NCI-H146 treated with DMSO at 0.1 percent for 48 hours (cell line): ENCODE results near the gene LASP1.
"Not testable (repeated sequence)": the region's sequence is repeated elsewhere in the genome, so short reads cannot be mapped to it uniquely, and the experiment has no call there.

Experiments used
- DNase-seq: peaks from one replicate; lab custom pipeline; 2025; ENCODE audit not compliant: unreplicated experiment; lab: John Stamatoyannopoulos, UW

LASP1 gene

GRCh38 chr17:38906460-38907228, 36.8 kb downstream of the LASP1 start:
- DNase-seq = no peak

GRCh38 chr17:38907930-38908675, 38.2 kb downstream of the LASP1 start:
- no peak for DNase-seq

DNA sequence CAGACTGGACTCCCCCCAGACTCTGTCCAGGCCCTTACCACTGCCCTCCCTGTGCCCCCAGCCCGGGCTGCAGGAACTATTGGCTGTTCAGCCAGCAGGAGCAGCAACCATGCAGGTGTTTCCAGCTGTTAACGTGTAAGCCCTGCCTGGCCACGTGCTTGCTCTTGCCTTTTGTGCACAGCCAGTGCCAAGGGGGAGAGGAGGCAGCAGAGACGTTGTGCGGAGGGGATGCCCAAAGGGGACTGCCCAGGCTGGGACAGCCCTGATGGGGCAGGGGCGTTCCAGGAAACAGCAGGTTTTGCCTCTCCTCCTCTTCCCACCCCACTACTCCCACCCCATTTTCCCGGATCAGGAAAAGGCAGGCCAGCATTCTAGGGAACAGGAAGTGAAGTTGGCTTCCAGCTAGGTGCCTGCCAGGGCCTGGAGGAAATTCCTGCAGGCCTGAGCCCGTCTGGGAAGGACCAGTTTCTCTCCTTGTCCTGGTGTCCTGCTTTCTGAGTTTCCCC, 38.9 kb downstream of the LASP1 start:
- DNase-seq = no peak

- no peak for DNase-seq
Measured at GRCh38 chr17:38910325-38910724, 40.5 kb downstream of the LASP1 start.

DNA sequence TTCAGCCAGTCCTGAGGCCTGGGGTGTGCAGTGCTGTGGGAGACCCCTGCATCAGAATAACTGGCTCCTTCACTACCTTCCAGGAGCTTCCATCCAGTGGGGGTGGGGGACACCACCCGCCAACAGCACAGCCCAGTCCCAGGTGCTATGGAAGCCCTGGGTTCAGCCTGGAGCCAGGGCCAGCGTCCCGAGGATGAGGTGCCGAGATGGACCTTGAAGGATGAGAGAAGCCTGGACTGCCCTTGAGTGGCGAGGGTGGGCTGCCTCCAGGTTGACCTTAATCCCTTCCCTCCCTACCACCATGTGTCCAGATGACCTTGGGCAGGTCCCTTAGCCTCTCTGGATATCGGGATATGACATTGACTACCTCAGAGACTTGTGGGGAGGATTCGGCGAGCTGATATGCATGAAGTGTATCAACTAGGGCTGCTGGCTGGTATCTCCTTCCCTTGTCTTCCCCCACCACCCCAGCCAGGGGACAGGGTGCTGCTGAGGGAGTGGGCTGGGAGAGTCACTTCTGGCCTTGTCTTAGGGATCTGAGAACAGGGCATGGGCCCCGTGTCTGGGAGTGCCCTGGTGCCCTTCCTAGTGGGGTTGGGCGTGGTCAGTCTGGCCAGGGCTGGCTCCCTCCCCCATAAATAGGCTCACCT, 41.3 kb downstream of the LASP1 start:
- no peak for DNase-seq

- DNase-seq = not testable (repeated sequence)
Measured at GRCh38 chr17:38911731-38912081, 41.8 kb downstream of the LASP1 start.

DNA sequence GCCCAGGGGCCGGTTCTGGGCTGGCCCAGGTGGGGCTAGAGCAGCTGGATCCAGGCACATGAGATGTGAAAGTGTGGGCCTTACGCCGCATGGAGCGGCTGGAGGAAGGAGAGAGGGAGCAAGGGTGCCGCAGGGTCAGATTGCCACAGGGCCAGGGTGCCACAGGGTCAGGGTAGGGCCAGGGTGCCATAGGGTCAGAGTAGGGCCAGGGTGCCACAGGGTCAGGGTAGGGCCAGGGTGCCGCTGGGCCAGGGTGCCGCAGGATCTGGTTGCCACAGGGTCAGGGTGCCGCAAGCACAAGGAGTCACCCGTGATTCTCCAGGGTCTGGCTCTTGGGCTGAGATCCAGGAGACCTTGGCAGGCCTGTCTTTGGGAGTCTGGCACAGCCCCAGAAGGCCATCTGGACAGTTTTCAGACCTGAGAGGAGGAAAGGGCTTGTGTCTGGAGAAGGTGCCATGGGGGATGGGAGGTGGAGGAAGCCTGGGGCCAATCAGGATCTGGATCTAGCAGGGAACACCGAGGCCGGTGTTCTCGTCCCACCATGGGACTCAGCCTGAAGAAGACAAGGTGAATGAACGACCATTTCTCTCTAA, 42.5 kb downstream of the LASP1 start:
- no peak for DNase-seq

- no peak for DNase-seq
Measured at GRCh38 chr17:38914741-38915638, 45.1 kb downstream of the LASP1 start.

- DNase-seq = no peak
Measured at GRCh38 chr17:38915639-38915995, 45.8 kb downstream of the LASP1 start.

GRCh38 chr17:38916771-38917170, 46.9 kb downstream of the LASP1 start:
- no peak for DNase-seq

DNA sequence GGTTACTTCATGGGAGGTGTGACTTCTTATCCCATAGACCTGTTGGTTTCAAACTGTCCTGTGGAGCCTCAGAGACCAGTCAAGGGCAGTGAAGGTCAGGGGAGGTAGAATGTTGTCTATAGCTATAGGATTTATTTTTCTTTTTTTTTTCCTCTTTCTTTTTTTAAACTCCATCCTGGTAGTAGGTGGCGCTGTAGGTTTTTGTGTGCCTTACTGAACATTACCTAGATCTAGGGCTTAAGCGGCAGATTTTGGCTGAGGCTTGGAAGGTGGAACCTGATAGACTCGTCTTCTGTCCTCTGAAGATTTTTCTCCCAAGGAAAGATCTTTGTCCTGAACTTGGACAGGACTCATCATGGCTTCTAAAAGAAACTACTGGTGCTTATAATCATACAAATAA, 47.4 kb downstream of the LASP1 start:
- DNase-seq = no peak

DNA sequence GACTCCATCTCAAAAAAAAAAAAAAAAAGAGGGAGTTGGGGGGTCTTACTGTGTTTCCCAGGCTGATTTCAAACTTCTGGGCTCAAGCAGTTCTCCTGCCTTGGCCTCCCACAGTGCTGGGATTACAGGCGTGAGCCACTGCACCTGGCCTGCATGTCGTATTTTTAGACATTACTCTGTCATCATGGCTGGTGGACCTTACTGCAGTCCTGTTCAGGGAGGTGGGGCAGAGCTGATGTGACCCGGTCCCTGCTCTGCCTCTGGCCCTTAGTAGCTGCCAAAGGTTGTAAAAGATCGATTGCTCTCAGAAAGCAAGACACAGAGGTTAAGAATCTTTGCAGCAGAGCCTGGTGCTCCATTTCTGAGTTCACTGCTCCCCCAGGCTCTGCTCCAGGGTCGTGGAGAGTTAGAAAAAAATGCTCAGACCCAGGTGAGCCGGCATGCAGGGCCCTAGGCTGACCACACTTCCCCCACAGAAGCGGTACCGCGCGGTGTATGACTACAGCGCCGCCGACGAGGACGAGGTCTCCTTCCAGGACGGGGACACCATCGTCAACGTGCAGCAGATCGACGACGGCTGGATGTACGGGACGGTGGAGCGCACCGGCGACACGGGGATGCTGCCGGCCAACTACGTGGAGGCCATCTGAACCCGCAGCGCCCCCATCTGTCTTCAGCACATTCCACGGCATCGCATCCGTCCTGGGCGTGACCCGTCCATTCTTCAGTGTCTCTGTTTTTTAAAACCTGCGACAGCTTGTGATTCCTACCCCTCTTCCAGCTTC, 48.5 kb downstream of the LASP1 start:
- no peak for DNase-seq

- DNase-seq = no peak
Measured at GRCh38 chr17:38918916-38919315, 49.1 kb downstream of the LASP1 start.

- DNase-seq = no peak
Measured at GRCh38 chr17:38919316-38920078, 49.6 kb downstream of the LASP1 start.

DNA sequence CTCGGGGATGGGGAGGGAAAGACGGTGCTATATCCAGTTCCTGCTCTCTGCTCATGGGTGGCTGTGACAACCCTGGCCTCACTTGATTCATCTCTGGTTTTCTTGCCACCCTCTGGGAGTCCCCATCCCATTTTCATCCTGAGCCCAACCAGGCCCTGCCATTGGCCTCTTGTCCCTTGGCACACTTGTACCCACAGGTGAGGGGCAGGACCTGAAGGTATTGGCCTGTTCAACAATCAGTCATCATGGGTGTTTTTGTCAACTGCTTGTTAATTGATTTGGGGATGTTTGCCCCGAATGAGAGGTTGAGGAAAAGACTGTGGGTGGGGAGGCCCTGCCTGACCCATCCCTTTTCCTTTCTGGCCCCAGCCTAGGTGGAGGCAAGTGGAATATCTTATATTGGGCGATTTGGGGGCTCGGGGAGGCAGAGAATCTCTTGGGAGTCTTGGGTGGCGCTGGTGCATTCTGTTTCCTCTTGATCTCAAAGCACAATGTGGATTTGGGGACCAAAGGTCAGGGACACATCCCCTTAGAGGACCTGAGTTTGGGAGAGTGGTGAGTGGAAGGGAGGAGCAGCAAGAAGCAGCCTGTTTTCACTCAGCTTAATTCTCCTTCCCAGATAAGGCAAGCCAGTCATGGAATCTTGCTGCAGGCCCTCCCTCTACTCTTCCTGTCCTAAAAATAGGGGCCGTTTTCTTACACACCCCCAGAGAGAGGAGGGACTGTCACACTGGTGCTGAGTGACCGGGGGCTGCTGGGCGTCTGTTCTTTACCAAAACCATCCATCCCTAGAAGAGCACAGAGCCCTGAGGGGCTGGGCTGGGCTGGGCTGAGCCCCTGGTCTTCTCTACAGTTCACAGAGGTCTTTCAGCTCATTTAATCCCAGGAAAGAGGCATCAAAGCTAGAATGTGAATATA, 50.8 kb downstream of the LASP1 start:
- no peak for DNase-seq

DNA sequence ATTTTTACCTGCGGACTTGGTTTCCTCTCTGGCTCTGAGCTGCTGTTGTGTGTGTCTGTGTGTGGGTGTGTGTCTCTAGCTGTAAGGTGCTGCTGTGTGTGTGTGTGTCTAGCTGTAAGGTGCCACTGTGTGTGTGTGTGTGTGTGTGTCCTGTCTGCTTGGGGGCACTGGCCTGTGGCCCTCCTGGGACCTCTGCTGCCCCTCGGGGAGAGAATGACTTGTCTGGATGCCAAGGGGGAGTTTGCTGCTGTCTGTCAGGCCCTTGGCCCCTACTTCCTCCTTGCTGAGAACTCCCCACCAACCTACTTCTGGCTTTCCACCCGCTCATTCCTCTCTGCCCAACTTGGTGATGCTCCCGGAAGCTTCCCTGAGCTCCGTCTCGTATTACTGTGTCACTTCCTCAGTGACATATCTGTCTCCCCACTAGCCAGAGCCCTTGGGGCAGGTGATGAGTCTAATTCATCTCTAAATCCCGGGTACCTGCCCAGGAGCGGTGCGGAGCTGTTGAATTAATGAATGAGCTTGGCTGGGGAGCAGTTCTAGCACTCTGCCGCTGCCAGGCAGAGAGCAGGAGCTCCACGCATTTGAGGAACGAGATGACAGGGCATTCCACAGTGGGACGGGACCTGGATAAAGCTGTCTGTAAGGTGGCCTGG, 52.0 kb downstream of the LASP1 start:
- no peak for DNase-seq

DNA sequence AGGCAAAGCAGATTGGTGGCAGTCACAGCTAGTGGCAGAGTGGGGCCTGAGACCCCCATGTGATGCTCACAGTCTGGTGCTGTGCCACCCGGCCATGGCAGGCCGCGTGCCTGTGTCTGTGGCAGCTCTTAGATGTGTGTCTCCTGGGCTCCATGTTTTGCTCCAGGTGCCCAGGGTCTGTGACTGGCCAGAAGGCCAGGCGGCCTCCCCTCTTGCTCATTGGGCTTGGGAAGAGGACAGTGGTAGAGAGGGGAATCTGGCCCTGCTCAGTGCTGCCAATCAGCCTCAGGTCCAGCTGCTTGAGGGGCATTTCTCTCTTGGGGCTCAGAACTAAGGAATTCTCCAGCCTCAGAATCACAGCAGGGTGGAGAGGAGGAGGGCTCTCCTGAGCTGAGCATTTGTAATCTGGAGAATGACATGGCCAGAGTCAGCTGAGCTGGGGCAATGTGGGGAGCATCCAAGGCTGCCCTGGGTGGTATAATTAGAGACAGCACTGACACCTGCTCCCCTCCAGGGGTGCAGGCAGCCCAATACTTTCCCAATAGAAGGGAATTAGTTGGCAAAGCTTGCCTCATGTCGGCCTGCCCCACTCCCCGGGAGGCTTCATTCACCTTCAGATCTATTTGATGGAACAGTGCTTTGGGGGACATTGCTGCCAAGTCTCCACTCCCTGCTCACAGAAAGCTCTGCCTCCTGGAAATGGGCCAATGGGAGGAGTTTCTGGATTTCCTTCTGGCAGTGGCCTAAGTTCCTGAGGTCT, 52.9 kb downstream of the LASP1 start:
- DNase-seq = no peak
